NCI-H2081 (cell line): ENCODE results near the gene VN1R5.
"Not testable (repeated sequence)": the region's sequence is repeated elsewhere in the genome, so short reads cannot be mapped to it uniquely, and the experiment has no call there.

Experiments
- DNase-seq, 2 experiments: peaks; one replicate each; lab custom pipeline; 2025; lab: John Stamatoyannopoulos, UW

The VN1R5 gene

DNA sequence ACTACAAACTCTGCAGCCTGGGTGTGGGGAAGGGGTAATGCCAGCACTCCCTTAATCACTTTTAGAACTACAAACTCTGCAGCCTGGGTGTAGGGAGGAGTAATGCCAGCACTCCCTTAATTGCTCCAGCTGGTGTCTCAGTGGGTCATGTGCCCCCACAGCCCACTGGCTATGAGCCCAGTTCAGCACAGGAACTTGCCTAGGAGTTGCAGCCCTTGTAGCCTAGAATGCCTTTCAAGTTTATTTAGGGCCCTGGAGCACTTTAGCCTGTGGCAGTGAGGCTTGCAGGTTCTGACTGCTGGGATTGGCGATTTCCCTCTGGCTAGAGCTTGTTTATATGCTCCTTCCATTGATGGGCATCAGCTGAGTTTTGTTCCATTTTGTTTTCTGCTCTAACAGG lies 17.1 kb downstream of the VN1R5 start:
- no peak for DNase-seq

DNA sequence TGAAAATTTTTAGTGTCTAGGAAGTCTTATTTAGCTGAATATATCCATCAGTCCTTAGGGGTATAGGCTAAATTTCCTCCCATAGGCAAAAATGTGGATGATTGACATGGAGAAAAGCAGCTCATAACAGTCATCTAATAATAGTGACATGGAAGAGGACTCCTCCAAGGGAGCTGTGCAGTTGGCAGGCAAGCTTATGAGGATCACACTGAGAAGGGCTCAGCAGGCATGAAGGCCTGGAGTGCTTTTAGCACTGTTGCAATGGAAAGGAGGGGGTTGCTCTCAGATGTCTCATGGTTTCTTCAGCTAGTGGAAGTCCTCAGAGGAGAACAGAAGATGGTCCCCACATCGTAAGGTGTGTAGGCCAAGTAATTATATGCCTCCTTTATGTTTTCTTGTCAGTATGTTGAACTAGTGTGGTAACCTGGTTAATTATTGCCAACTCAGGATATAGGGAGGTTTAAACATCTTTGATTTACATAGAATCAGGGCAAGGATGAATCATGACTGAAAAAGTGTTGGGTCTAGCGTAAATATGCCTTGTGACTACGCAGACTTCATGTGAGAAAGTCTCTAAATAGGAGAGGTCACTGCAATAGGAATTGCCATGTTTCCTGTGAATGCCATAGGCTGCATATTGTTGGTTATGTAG lies 18.9 kb downstream of the VN1R5 start:
- DNase-seq, result no peak

DNA sequence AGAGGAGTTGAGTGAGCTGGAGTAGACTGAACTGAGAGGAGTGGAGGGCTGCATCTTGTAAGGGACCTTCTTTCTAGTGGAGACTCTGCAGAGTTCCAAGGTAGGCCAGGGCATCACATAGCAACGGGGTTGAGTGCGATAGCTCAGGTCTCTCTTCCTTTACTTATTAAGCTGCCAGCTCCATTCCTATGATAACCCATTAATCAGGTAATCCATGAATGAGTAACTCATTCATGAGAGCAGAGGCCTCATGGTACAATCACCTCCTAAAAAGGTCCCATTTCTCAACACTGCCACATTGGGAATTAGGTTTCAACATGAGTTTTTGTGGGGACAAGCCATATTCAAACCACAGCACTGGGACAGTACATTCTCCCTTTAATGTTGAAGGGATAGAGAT lies 21.3 kb downstream of the VN1R5 start:
- DNase-seq, result no peak

DNA sequence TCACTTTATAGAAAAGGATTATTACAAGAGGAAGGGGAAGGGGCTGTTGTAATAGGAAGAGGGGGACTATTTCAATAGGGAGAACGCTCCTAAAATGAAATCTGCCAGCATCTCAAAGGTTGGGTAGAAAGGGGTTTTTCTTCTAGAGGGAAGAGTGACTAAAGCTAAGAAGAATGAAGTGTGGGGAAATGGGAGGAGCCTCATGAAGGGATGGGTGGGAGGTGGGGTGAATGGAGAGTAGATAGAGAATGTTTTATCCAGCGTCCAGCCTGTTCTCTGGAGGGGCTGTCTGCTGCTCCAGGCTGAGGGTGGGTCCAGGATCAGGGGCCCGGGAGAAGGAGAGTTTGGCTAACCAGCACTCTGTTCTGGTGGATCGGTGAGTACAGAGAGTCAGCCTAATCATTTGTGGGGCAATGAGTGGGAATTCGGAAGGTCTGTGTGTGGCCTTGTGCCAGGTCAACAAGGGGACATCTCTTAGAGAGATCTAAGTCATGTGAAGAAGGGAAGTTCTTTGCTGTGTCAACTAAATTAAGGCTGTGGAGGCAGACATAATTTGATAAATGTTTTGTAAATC lies 25.2 kb downstream of the VN1R5 start:
- DNase-seq, result no peak

DNA sequence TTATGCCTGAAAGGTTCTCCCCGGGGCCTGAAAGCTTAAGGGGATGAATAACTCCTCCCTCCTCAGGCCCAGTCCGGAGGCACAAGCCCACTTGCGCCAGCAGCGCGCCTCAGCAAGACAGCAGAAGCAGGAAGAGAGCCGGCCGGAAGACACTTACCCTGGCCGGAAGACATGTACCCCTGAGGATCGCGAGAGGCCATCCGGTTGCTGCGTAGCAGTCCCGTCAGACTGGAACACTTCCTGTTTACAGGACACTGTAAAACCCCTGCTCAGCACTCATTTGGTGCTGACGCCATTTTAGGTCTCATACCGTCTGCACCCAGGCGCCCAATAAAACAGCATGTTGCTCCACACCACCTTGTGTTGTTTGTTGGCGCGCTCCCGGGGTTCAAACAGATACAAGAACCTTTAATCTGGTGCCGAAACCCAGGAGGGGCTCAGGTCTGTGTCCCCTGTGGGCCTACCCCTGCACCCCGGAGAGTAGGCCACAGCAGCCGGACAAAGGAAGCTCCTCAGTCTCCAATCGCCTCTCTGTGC lies 30.3 kb downstream of the VN1R5 start:
- no peak for DNase-seq

DNA sequence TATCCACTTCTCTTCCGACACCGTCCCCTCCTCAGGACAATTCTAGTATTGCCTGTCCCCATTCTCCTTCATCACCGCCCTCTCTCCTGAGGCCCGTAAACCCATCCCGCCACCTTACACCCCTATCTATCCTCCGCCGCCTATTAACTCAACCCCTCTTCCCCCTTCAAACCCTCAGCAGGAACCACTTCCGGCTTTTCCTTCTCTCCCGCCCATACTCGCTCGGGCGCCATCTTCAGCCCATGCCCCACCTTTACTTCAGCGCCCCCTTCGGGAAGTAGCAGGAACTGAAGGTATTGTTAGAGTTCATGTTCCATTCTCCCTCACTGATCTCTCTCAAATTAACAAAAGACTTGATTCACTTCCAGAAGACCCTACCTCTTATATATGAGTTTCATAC lies 31.6 kb downstream of the VN1R5 start:
- no peak for DNase-seq

DNA sequence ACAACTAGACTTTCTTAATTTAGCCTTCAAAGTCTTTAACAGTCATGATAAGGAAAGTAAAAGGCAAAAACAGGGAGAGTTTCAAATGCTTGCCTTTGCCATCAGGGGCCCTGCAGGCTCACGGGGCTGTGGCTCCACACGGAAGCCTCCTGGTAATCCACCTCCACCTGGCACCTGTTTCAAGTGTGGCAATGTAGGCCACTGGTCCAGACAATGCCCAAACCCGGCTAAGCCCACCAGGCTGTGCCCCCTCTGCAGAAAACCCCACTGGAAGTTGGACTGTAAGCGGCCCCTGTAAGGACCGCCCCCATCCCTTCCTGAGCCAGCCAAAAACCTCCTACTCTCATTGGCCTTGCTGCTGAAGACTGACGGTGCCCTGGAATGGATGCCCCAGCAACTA lies 32.5 kb downstream of the VN1R5 start:
- DNase-seq, result no peak

DNA sequence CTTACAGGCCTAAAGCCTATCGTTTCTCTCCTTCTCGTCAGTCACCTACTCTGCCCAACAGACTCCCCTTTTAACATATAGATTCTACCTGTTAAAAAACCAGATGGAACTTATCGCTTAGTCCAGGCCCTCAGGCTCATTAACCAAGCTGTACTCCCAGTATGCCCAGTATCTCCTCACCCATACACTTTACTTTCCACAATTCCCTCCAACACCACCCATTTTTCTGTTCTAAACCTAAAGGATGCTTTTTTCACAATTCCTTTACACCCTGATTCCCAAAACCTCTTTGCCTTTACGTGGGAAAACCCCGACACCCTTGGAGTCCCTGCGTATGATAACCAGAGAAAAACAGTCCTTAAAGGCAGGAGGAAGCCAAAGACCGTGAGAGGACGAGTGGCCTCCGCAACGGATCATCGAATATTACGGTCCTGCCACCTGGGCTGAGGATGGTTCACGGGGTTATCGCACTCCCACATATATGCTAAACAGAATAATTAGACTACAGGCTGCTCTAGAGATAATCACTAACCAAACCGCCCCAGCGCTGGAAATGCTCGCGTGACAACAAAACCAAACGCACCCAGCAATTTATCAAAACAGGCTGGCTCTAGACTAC lies 33.5 kb downstream of the VN1R5 start:
- DNase-seq, result not testable (repeated sequence)

DNA sequence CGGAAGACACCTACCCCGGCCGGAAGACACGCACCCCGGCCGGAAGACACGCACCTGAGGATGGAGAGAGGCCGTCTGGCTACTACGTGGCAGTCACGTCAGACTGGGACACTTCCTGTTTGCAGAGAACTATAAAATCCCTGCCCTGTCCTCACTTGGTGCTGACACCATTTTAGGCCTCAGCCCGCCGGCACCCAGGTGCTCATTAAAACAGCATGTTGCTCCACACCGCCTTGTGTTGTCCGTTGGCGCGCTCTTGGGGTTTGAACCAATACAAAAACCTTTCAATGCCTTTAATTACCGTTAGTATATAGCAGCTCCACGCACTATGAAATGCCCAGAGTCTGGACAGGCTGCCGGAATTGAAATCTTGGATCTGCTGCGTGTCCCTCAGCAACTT lies 34.7 kb downstream of the VN1R5 start:
- no peak for DNase-seq

DNA sequence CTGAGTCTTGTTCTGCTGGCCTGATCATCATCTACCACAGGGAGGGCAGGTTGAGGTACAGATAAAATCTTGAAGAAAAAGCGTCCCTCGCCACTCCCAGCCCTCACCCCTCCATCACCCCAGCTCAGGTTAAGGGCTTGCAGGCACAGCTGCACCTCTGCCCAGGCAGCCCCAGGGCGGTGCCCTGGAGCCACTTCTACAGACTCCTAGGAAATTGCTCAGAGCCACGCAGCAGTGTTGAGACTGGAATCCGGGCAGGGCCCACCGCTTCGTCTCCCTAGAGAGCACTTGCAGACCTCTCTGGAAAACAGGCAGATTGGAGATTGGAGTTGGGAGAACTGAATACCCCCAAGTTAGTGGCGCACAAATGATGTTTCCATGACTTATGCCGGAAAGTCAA lies 35.3 kb downstream of the VN1R5 start:
- DNase-seq, result no peak

DNA sequence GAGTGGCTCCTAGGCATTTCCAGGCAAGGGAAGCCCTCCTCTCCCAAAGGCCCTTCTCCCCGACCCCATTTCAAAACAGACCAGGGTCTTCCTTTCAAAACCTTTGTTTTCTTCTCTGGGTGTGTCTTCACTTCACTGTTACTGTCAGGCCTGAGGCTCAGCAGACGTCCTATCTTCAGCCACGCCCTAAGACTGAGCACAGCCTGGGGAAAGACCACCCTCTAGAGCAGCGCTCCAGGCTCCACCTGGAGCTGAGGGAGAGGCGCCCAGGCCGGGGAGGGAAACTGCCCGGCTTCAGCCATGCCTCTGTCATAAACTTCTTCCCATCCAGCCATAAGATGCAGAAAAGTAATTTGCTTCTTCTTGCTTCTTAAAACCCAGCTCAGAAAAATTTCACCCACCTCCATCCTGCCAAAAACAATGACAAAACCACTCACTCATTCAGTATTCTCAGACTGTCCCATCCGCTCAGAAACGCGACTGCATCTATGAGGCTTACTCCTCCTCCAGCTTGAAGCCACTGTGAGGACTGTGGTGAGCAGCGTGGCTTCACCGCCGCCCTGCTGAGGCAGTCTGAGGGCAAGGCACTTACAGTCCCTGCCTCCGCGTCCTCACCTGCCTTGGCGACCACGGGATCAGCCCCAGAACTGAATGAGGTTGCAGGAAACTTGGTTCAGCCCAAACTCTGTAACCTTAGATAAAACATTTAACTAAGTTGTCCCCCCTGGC lies 36.1 kb downstream of the VN1R5 start:
- no peak for DNase-seq

DNA sequence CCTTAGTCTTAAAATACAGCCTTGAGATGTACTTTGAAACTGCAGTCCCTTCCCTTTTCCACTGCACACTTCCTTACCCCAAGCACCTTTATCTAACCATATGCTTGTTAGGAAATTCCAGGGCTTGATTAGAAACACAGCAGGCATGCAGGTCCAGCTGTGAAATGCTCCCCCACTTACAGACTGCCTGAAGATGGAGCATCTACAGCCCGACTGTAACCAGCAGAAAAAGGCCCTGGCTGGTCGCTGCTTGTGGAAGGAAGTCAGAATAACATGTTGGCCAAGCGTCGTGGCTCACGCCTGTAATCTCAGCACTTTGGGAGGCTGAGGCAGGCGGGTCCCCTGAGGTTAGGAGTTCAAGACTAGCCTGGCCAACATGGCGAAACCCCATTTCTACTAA lies 37.2 kb downstream of the VN1R5 start:
- DNase-seq, result no peak

DNA sequence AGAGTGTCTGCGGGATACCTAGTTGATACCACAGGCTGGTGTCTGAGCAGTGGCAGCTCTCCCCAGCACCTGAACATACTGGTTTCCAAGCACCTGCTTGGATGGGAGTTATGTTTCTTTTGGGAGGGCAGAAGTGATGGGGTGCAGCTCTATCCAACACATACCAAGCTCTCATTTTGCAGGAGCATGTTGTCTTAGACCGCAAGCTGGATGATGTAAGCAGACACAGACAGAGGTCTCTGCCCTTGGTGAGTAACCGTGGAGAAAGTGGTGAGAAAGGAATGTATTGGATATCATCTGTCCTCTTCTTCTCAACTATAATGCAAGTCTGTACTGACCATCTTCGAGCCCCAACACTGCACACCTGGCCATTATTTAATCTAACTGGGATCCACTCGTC lies 38.4 kb downstream of the VN1R5 start:
- no peak for DNase-seq

DNA sequence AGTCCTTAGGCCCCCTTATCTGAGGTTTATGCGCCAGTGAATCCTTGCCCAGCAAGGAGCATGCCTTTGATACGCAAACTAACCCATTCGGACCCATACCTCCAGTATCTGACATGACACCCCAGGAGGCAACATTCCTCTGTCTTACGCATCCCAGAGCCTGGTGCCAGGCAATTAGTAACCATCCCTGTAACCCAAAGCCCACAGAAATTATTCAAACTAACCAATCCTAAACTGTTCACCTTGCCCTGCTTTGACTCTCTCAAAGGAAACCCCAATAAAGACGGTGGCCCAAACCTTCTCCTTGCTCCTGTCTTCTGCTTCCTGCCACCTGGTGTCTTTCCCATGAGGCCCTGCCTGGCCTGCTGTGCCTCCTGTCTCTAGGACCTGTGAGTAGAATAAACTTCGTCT lies 39.4 kb downstream of the VN1R5 start:
- DNase-seq, result no peak

DNA sequence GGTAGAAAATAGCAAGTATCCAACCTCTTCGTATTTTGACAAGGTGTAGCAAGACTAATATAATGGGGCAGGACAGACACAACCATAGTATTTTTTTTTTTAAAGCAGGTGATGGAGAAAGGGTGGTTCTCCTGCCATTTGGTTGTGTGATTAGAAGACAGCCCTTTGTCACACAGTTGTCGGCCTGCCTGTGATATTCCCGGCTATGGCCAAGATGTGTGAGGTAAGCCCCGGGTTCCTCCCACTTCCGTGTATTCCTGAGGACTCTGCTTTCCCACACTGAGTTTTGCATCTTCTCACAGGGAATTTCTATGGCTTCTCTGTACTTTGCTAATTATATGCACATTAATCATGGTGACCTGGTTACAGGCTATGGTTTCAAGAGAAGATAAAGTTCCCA lies 39.9 kb downstream of the VN1R5 start:
- DNase-seq, result no peak

DNA sequence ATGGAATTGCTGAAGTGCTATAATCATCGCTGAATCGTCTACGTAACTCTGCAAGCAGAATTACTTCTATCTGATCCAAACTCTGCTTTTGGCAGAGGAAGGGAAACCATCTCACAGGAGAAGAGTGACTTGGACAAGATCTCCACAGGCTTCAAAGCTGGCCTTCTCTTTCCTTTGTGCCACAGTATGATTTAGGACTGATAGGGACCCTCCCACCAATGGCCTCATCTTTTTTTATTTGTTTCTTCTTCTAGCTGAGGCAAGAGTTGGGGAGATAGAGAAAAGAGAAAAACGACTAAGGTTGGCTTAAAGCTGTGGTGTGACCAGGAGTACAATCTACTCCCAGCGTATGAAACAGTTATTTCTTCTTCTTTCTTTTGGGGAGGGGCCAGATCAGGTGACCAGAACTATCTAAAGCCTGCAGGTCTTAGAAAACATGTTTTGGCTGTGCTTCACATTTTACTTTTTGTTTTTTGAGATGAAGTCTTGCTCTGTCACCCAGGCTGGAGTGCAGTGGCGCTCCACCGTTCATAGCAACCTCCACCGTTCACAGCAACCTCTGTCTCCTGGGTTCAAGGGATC lies 40.8 kb downstream of the VN1R5 start:
- no peak for DNase-seq

DNA sequence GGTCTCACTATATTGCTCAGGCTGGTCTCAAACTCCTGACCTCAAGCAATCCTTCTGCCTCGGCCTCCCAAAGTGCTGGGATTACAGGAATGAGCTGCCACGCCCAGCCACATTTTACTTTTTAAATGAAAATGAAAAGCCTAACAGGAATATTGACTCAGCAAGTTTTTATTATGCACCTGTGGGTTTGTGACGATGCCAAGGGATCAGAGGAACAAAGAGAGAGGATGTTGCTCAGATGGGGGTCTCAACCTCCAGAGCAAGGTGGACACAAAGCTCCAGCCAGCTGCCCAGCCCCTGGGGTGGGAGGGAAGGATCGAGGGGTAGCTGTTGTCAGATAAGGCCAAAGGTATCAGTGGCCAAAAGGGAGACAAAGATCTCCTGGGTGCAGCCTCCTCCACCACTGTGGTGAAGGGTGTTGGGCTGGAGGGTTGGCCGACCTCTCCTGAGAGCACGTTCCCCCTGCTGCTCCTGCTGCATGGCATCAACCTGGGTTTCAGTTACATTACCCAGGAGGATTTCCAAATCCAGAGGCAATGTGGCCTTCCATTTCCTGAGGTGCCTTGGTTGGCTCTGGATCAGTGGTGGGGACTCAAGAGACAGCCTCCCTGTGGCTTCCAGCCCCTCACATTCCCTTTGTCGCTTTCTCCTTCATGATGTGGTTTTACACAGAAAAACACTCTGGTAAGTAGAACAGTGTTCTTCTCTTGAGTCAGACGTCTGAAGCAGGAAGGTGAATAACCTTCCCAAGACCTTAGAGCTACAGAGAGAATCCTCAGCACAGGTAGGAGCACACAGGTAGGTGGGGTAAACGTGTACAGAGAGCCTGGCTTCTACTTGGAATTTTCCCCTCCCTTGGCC lies 41.6 kb downstream of the VN1R5 start:
- no peak for DNase-seq

DNA sequence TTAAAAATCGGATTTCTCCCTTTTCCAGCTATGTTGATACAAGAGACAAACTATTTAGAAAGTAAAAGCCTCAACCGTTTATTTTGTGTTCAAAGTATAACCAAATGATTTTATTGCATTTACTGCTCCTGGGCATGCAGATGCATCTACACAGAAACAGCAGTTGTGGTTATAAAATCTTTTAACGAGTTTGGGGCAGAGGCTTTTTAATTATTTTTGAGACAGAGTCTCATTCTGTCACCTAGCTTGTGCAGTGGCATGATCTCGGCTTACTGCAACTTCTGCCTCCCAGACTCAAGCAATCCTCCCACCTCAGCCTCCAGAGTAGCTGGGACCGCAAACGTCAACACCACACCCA lies 42.2 kb downstream of the VN1R5 start:
- DNase-seq, result no peak

DNA sequence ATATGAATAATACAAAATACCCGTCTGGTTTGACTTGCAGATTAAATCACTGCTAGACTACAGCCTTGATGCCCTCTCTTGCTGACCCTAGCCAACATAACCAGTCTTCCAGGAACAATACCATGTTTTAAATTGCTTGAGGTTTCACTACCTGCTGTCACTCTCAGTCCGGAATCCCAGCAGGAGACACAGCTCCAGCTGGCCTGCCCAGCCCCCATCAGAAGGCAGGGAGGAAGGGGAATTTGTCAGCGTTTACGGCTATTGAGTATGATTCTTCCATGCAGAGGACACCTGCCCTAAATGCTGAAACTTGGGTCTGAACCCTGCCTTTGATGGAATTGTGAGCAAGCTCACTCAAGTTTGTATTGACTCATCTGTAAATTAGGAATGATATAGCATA lies 42.8 kb downstream of the VN1R5 start:
- DNase-seq, result no peak

DNA sequence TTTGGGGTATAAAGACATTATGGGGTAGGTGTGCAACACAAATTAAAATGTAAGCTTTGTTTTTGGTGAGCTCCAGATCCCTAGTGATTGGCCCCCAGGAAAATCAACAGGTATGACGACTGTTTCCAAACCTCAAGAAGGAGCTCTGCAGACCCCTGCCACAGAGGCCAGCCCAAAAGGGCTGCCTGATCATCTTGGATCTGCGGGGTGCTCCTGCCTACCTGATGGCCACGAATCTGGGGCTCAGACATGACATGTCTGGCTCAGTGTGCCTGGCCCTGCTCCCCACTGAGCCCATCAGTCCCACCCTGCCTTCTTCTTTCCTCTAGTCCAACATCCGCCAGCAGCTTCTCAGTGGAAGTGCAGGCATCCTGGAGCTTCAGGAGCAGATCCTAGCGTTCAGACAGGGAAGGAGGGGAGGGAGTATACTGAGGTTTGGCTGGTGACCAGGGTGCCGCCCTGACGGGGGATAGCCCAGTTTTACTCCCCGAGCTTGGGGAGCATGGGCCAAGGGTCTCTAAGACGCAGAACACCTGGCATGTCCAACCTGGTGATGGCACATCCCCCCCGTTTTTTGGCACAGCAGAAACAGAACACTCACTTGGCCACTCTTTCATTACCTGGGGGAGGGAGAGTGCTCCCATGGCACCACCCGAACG lies 44.0 kb downstream of the VN1R5 start:
- DNase-seq, result no peak

DNA sequence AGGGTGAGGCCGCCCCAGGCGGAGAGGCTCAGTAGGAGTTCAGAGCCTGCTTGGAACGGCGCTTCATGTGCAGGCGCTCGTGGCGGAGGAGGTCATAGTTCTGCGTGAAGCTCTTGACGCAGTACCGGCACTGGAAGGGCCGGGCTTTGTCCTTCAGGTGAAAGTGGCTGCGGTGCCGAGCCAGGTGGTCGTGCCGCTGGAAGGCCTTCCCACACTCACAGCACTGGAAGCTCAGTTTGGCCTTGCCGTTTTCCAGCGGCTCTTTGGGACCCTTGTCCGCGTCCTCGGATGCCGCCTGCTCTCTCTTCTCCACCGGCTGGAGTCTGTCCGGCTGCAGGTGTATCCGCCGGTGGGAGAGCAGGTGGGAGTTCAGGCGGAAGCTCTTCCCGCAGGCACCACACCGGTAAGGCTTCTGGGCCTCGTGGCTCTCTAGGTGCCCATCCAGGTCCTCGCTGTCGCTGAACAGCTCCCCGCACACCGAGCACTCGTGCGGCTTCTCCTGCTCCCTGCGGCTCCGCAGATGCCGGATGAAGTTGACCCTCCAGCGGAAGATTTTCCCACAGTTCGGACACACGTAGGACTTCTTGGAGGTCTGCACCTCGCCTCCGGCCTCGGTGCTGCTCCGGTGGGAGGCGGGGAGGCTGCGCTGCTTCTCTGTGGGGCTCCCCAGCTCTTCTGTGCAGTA lies 44.8 kb downstream of the VN1R5 start:
- no peak for DNase-seq
